Measurements from ENCODE around the gene SBF2.
"Not testable (repeated sequence)": the region's sequence is repeated elsewhere in the genome, so short reads cannot be mapped to it uniquely, and the experiment has no call there.

The SBF2 gene

DNA sequence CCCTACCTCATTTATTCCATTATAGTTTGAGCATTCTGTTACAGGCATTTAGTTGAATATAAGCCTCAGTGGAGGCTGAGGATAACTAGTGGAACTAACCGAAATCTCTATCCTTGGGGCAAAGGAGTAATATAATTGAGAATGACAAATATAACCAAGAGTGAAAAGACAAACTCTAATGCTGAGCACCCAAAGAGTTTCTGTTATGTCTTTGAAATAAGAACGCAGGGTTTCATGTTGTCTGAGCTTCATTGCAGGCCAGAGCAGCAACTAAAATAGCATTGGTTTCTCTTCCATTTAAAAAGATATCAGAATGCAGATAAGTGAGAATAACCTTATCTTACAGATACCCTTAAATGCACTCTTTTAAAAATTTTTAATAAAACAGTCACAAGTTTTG lies 131.8 kb downstream of the SBF2 start:
- DNase-seq, result no peak

DNA sequence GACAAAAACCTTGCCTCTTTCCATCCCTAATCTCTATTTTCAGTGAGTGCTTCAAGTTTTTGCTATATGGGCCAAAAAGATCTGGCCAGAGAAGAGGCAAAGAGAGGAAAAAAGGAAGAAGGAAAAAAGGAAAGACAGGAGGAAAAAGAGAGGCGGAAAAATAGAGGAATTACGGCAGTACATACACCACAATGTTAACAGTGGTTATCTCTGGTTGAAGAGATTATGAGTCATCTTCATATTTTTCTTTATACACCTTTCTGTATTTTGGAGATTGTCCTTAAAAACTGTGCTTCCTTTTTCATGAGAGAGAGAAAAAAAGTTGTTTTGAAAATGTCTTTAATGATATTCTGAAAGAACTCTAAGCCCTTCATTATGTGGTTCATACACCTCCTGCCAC lies 133.7 kb downstream of the SBF2 start:
- no peak for DNase-seq

DNA sequence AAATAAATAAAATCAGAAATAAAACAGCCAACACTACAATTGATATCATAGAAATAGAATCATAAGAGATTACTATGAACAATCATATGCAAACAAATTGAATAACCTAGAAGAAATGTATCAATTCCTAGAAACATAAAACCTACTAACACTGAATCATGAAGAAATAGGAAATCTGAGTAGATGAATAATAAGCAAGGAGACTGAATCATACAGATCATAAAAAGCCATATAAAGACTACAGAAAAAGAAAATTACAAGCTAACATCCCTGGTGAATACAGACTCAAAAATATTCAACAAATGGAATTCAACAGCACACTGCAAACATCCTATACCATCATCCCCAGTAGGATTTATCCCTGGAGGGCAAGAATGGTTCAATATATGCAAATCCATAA lies 135.6 kb downstream of the SBF2 start:
- DNase-seq, result no peak

DNA sequence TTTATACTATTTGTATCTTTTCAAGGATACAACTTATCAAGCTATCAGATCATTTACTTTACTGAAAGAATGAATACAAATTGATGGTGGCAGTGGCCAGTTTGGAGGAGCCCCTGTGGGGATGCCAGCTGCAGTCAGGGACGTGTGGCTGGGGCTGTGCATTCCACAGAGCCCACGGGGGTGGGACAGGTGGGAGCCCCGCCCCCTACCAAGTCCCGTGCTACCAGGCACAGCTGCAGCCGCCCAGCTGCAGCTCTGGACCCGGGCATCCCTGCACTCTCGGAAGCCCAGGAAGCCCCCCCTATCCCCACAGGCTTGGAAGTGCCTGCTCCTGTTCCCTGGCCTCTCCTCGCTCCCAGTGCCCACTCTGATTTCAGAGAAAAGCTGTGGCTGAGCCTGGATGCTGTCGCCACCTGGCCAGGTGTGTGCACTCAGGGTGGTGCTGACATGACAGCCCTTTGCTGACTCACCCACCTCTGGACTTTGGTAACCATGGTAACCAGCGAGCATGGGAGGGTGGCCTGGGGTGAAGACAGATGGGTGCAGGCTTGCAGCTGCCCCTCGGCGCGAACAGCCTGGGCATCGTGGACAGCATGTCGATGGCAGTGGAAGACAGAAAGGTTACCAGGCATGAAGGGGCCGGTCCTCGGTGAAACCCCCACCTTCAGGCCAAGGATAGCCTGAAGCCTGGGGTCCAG lies 138.1 kb downstream of the SBF2 start:
- DNase-seq, result no peak

DNA sequence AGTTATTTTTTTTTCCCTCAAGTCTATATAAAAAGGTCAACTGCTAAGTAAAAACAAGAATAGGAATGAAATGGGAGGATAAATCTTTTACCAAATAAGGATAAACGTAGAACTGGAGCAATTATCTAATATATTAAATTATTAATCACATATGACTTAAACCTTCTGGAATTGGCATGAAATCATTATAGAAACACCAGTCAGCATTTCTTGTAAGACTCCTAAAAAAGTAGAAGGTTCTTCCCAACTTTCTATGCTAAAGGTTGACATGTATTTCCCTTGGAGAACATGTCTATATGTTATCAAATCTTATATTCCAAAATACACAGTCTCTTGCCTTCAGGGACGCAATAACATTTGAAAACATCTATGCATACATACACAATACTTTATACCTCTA lies 143.2 kb downstream of the SBF2 start:
- DNase-seq, result no peak

DNA sequence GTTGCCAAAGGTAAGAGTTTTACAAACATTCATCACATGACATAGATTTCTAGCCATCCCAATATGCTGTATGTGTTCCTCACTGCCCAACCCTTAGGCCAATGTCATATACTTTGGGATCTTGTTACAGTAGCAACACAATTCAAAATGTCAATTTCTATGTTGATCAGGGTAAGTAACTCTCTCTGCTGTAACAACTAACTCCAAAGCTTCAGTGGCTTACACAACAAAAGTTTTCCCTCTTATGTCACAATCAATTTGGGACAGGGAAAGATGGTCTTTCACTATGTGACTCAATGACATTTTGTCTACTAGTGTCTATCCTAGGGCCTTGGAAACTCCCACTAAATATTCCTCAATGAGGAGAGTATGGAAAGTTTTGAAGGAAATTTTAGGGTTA lies 144.5 kb downstream of the SBF2 start:
- no peak for DNase-seq

DNA sequence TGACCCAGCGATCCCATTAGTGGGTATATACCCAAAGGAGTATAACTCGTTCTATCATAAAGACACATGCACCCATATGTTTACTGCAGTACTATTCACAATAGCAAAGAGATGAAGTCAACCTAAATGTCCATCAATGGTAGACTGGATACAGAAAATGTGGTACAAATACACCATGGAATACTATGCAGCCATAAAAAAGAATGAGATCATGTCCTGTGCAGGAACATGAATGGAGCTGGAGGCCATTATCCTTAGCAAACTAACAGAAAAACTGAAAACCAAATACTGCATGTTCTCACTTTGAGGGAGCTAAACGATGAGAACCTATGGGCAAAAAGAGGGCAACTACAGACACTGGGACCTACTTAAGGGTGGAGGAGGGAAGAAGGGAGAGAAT lies 146.8 kb downstream of the SBF2 start:
- DNase-seq, result no peak

DNA sequence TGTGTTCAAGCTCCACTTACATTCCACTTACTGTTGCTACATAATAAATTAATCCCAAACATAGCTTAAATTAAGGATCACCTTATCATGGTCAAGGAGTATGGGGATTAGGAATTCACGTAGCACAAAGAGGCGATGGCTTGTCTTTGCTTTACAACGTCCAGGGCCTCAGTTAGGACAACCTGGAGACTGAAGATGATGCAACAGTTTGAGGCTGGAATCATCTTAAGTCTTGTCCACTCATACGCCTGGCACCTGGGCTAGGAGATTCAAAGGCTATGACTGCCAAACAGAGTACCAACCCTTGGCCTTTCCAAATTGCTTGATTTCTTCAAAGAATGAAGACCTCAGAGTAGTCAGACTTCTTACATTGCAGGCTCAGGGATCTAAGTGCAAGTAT lies 149.1 kb downstream of the SBF2 start:
- DNase-seq, result no peak

DNA sequence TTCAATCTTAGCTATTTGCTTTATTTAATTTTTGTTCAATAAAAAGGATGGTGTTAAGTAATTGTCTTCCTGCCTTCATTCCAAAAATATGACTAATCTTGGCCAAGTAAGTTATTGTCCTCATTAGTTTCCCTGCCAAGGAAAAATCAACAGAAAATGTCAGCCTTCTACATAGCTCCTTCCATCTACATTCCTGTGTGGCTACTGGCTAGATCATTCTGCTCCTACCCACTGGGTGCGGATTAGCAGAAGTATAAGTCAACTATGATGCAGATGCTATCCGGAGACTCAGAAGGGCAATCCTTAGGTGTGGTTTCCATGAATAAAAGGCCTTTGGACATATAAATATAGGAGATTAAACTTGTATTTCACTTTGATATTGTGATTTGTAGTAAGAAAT lies 154.4 kb downstream of the SBF2 start:
- DNase-seq, result no peak

DNA sequence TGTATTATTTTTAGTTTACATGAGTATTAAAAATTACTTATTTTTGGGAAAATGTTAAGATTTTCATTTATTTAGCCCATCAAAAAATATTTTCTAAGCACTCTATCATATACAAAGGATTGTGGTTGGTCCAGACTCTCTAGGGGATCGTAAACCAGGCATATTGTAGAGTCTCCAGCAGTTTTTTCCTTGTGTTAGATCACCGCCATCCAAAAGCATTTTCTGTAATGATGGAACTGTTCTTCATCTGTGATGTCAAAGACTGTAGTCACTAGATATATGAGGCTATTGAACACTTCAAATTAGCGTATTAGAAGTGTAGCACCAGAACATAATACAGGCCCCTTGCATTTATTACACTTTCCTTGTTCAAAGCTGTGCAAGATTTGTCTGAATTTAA lies 154.9 kb downstream of the SBF2 start:
- no peak for DNase-seq

DNA sequence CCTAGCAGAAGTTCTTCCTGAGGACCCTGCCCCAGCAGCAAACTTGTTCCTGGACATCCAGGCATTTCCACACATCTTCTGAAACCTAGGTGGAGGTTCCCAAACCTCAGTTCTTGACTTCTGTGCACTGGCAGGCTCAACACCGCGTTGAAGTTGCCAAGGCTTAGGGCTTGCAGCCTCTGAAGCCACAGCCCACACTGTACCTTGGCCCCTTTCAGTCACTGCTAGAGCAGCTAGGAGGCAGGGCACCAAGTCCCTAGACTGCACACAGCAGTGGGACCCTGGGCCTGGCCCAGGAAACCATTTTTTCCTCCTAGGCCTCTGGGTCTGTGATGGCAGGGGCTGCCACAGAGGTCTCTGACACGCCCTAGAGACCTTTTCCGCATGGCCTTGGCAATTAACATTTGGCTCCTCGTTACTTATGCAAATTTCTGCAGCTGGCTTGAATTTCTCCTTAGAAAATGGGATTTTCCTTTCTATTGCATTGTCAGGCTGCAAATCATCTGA lies 159.0 kb downstream of the SBF2 start:
- DNase-seq, result no peak

DNA sequence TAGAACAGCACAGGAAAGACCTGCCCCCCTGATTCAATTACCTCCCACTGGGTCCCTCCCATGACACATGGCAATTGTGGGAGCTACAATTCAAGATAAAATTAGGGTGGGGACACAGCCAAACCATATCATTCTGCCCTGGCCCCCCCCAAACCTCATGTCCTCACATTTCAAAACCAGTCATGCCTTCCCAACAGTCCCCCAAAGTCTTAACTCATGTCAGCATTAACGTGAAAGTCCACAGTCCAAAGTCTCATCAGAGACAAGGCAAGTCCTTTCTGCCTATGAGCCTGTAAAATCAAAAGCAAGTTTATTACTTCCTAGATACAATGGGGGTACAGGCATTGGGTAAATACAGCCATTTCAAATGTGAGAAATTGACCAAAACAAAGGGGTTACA lies 159.8 kb downstream of the SBF2 start:
- not testable (repeated sequence) for DNase-seq

DNA sequence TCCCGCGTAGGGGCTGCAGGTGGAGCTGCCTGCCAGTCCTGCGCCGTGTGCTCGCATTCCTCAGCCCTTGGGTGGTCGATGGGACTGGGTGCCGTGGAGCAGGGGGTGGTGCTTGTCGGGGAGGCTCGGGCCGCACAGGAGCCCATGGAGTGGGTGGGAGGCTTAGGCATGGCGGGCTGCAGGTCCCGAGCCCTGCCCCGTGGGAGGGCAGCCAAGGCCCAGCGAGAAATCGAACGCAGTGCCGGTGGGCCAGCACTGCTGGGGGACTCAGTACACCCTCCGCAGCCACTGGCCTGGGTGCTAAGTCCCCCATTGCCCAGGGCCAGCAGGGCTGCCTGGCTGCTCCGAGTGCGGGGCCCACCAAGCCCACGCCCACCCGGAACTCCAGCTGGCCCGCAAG lies 160.8 kb downstream of the SBF2 start:
- not testable (repeated sequence) for DNase-seq

DNA sequence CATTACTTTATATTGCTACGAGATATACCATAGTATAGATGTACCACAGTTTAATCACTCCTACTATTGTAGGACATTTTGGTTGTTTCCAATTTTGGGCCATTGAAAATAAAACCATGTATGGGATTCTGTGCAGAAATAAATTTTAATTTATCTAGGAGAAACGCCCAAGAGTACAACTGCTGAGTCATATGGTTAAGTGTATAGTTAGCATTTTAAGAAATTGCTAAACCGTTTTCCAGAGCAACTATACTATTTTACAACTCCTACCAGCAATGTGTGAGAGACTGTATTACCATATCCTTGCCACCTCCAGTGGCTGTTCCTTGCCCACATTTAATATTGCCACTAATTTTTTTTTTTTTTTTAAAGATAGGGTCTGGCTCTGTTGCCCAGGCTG lies 163.1 kb downstream of the SBF2 start:
- DNase-seq, result no peak

DNA sequence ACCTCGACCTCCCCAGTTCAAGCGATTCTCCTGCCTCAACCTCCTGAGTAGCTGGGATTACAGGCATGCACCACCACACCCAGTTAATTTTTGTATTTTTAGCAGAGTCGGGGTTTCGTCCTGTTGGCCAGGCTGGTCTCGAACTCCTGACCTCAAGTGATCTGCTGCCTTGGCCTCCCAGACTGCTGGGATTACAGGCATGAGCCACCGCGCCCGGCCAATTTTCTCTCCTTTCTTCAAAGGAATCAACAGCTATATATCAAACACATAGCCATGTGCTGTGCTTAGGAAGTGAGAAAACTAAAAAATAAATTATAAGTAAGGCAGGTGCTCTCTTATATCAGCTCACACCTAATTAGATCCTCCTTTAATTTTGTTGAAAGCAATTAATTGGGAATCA lies 164.8 kb downstream of the SBF2 start:
- DNase-seq, result not testable (repeated sequence)

DNA sequence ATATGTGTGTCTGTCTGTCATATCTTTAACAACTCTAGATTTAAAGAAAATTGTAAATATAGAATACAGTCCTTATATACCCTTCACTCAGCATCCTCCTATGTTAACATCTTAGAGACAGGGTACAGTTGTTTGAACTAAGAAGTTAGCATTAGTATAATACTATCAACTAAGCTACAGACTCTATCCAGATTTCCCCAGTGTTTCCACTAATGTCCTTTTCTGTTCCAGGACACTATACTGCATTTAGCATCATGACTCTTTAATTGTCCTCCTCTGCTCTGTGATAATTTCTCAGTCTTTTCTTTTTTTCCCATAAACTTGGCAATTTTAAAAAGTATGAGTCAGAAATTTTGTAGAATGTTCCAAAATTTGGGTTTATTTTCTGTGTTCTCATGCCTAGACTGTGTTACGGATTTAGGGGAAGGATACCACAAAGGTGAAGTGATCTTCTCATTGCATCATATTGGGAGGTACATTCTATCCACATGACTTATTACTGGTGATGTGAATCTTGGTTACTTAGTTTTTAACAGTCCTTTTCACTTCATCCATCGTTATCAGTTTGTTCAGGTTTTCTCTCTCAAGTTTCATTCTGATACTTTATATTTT lies 168.4 kb downstream of the SBF2 start:
- no peak for DNase-seq

DNA sequence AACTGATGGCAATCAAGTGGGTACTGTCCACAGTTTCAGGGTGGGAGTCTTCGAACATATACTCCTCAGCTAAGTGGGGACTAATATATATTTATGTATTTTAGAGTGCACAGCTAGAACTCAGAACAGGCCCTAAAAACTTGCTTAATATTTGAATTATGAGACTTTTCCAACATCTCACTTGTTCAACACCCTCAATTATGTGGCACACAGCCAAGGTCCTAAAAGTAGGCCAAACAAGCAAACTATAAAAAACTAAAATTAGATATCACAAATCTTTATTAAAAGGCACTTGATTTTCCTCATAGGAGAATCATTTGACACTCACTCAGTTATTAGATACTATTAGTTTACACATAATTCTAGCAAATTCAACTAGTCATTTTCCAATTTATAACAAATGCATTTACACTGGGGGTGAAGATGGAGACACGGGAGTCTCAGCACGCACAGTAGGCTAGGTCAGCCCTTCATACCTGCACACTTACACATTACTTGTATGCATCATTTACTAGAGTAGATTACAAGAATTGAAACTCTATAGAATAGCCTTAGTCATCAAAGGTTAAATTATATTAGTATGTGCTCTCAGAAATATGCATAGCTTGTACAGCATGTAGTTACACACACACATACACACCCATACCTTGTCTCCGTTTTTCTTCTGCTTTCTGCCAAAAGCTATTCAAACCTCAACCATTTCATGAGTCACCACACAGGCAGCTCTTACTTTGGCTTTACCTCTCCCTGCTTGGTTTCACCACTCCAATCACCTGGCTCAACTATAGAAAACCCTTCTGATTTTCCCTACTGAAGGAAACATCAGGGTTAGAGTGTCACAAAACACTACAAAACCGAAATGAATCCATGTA lies 171.5 kb downstream of the SBF2 start:
- no peak for DNase-seq

DNA sequence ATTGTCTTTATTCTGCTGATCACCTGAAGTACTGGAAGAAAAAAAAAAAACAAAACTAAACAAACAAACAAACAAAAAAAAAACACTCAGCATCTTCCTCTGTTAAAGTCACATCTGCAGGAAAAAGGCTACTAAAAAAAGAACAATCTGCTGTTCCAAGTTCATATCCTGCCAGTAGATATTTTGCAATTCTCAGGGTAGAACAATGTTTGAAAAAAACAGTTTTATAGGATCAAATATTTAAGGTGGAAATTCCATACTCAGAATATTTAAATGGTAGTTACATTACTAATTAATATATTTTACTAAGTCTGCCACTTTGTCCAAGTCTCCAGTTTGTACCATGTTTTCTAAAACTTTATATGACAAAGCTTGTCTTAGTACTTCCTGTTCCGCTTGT lies 175.2 kb downstream of the SBF2 start:
- DNase-seq, result no peak

DNA sequence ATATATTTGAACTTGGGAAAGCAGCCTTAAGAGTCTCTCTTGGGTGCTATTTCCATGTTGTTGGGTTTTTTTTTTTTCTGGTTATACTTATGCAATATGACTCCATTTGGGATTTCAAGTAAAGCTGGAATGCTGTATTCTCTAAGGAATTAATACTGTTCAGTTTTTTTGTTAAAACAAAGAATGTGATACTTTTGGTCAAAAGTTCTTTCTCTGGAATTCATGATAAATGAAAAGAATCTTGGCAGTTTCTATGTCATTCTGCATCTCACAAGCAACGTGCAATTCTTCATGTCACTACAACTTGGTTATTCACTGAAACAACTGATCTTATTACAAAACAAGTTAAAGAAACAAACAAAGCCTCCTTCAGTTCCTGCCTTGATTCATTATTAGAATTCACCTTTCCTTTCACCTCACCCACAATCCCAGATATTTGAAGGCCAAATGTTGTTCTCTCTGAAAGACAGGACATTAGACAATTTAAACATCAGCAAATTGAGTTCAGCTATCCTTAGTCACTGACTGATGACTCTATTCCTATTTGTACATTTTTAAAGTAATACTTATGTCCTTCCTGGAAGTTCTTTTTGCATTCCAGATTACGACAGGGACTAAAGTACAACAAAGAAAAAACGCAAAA lies 176.2 kb downstream of the SBF2 start:
- no peak for DNase-seq

DNA sequence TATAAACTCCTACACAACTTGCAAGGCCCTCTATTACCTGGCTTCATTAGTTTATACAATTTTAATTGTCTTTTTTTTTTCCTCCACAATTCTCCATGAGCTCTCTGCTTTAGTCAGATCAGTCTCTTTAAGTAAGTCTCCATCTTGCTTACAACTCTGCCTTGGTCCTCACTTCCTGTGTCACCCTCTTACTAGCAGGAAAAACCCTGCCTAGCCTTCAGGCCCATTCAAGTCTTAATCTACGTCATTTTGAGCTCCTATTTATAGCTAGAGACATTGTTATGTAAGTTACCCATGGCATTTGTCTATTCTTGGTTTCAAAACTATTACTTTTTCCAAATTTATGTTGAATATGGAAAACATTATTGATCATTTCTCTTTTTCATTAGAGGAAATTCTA lies 177.4 kb downstream of the SBF2 start:
- DNase-seq, result no peak

DNA sequence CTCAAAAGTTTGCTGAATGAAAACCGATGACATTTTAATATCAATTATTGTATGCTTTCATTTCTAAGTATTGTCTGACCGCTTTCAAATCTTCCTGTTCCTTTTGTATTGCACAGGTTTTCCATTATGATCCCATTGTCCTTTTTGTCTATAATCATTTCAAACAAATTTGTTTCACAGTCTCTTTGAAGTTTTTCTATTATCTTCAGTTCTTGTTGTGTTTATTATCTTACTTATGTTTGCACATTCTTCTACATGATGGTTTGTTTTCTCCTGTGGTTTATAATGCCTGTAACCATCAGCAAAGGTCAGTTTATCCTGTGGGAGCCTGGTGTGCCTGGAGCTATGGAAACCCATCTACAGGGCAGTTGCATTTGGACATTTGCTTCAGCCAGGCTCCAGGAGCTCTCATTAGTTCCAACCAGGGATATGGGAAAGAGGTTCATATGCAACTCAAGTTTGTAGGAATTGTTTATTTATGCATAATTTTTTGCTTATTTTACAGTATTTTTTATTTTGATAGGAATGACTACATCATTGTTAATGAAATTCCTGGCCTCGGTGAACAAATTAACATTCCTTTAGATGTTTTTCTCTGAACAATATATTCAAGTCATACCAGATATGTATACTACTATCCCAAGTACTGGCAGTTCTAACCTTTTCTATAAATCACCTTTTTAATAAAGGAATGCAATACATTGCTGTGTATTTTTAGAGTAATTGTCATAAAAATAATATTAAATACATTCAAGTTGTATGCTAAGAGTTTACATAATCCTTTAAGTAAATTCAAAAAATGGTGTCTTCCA lies 179.2 kb downstream of the SBF2 start:
- no peak for DNase-seq

DNA sequence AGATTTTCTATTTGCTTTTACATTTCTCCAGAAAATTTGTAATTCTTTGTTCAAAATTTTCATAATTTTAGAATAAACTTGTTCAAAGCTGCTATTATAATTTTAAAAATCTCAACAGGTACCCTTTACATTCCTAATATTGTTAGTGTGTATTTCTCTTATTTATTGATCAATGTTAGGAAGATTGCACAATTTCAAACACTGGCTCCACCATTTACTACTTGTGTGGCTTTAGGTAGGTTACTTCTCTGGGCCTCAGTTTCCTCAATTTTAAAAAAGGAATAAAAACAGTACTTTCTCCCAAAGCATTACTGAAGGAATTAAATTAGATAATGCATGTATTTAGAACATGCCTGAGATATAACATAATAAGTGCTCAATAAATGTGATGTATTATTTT lies 180.2 kb downstream of the SBF2 start:
- no peak for DNase-seq

DNA sequence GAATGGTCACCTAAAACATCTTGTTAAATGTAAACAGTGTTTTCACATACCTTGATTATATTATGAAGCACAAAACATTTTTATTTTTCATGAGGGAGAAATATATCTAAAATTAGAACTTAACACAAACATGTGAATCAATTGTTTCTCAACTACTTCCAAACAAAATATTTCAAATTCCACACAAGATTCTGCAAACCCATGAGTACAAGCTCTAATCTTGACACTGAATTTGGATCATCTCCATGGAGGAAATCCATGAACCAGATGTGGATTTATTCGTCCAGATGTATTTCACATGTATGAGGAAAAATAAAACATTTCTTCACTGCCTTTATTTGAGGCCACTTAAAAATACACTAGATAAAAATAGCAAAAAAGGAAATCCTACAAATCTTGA lies 184.2 kb downstream of the SBF2 start:
- no peak for DNase-seq

Measured in activated CD4-positive, alpha-beta T cell treated with anti-CD3 and anti-CD28 coated beads for 48 hours (primary cell).